ENCODE results near the gene KLHL35.

Gene KLHL35

DNA sequence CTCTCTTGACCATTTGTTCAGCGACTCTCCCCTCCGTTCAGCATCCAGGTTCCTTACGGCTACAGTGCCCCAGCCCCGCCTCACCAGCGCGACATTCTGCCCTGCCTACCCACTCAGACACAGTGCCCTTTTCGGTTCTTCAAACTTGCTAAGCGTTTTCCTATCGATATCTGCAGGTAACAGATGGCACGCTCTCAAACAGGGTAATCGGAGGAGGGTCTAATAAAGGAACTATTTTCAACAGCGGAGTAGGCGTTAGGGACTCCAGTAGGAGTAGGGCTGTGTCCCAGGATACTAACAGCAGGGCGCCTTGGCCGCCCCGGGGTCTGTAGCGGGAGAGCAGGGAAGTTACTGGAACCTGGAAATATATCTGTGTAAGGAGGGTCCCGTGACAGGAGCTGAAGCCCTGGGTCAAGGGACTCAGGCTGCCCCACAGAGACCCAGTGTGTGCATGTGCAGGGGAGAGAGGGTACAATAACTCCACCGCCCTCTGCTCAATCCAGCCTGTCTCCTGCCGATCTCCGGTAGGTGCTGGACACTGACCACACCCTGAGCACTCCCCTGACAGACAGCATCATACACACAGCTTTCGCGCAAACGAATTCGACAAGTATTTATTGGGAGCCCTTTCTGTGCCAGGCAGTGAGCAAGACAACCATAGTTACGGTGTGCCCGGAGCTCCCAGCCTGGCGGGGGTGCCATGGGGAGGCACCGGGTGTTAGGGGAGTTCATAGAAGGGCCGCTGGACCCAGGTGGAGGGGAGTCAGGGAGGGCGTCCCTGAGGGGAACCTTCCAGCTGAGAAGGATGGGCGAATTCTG, 2.1 kb downstream of the KLHL35 start:
- Mint-ChIP-seq H3K9me3 (peaks cover 11% of the 10 kb centered on the region), H3K4me3 (peak overlapping the region; percentile 82 to 89 (median 86)), H3K27ac (no peak overlapping the region), H3K4me1 (peaks cover 13% of the 10 kb centered on the region), H3K27me3 (ENCODE audit: low read depth) (peaks cover 76% of the 10 kb centered on the region), H3K36me3 (ENCODE audit: low read depth) (peaks cover 13% of the 10 kb centered on the region)
- TF ChIP-seq, protein P1, sequence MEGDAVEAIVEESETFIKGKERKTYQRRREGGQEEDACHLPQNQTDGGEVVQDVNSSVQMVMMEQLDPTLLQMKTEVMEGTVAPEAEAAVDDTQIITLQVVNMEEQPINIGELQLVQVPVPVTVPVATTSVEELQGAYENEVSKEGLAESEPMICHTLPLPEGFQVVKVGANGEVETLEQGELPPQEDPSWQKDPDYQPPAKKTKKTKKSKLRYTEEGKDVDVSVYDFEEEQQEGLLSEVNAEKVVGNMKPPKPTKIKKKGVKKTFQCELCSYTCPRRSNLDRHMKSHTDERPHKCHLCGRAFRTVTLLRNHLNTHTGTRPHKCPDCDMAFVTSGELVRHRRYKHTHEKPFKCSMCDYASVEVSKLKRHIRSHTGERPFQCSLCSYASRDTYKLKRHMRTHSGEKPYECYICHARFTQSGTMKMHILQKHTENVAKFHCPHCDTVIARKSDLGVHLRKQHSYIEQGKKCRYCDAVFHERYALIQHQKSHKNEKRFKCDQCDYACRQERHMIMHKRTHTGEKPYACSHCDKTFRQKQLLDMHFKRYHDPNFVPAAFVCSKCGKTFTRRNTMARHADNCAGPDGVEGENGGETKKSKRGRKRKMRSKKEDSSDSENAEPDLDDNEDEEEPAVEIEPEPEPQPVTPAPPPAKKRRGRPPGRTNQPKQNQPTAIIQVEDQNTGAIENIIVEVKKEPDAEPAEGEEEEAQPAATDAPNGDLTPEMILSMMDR (IDR thresholded peaks at IDR 0.05; ENCODE audit: unreplicated experiment in 3 of 3) = no peak

DNA sequence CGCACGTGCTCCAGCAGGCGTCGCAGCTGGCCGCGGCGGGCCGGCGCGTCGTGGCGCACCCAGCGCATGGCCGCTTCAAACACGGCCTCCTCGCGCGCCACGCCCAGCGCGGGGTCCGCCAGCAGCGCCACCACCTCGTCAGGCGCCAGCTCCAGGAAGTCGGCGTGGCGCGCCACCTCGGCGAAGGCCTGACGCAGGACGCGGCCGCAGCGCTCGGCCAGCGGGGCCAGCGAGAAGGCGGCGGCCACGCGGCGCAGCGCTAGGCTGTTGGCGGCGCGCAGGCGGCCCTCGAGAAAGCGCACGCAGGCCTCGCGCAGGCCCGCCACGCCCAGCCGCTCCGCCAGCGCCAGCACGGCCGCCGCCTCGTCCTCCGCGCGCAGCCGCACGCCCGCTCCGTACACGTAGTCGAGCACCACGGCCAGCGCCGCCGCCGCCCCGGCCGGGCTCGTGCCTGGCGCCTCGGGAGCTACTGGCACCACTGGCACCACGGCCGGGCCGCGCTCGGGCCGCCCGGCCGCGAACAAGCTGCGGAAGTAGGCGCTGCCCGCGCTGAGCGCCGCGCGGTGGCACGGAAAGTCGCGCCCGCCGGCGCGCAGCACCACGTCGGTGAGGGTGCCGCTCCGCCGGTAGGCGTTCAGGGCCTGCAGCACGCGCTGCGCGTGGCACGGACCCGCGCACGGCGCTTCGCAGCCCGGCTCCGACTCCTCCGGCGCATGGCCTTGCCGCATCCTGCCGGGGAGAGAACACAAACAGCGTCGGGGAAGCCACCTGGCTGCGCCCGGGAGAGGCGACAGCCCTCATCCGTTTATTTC, 2.9 kb downstream of the KLHL35 start:
- Mint-ChIP-seq H3K27ac (no peak overlapping the region), H3K4me1 (peaks cover 13% of the 10 kb centered on the region), H3K36me3 (ENCODE audit: low read depth) (peaks cover 13% of the 10 kb centered on the region), H3K27me3 (ENCODE audit: low read depth) (peaks cover 76% of the 10 kb centered on the region), H3K4me3 (peak overlapping the region; percentile 82 to 89 (median 86)), H3K9me3 (peaks cover 11% of the 10 kb centered on the region)
- TF ChIP-seq, protein P1 (IDR thresholded peaks at IDR 0.05; ENCODE audit: unreplicated experiment in 3 of 3) = no peak

DNA sequence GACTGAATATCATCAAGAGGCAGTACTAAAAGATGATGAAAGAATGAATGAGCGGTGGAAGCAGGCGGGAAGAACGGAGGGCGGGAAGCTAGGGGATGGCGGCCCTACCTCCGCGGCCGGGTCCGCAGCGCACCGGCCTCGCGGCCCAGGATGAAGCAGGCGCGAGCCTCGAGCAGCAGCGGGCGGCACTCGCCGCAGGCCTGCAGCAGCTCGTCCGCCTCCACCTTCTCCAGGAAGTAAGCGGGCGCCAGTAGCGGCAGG, 3.4 kb downstream of the KLHL35 start:
- peaks cover 11% of the 10 kb centered on the region for H3K9me3 Mint-ChIP-seq
- H3K36me3 Mint-ChIP-seq (ENCODE audit: low read depth) = peaks cover 13% of the 10 kb centered on the region
- peaks cover 76% of the 10 kb centered on the region for H3K27me3 Mint-ChIP-seq (ENCODE audit: low read depth)
- H3K4me3 Mint-ChIP-seq = peak overlapping the region; percentile 78 to 85 (median 81)
- peaks cover 13% of the 10 kb centered on the region for H3K4me1 Mint-ChIP-seq
- no peak overlapping the region for H3K27ac Mint-ChIP-seq
- TF ChIP-seq, protein P1 (IDR thresholded peaks at IDR 0.05; ENCODE audit: unreplicated experiment in 3 of 3) = no peak

DNA sequence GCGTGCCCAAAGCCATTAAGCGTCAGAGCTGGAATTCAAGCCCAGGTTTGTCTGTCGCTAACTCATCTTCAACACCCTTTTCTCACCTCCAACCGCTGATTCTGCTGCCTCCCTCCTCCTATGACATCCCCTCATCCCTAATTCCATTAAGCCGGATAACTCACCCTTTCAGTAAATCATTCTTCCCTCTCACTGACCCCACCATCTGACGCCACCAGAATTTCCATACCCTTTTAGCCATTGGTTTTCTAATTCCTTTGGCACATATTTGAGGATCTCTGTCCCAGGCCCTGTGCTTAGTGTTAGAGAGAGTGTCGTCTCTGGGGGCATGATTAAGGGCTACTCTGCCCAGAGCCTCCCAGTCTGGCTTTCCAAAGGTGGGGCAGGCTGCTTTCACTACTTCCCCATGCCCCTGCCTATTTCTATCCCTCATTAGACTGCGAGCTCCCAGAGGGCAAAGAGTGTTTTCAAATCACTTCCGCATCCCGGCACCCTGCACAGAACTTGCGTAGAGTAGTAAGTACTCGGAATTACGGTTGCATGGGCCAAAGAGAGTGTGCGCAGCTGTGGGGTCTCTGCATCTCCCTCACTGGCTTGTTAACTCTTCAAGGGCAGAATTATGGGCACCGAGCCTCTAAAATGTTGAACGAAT, 3.9 kb downstream of the KLHL35 start:
- Mint-ChIP-seq H3K27ac (no peak overlapping the region), H3K27me3 (ENCODE audit: low read depth) (peaks cover 72% of the 10 kb centered on the region), H3K9me3 (peaks cover 11% of the 10 kb centered on the region), H3K36me3 (ENCODE audit: low read depth) (peaks cover 13% of the 10 kb centered on the region), H3K4me1 (peaks cover 13% of the 10 kb centered on the region), H3K4me3 (peak overlapping the region; percentile 78 to 85 (median 81))
- TF ChIP-seq, protein P1 (IDR thresholded peaks at IDR 0.05; ENCODE audit: unreplicated experiment in 3 of 3) = no peak

DNA sequence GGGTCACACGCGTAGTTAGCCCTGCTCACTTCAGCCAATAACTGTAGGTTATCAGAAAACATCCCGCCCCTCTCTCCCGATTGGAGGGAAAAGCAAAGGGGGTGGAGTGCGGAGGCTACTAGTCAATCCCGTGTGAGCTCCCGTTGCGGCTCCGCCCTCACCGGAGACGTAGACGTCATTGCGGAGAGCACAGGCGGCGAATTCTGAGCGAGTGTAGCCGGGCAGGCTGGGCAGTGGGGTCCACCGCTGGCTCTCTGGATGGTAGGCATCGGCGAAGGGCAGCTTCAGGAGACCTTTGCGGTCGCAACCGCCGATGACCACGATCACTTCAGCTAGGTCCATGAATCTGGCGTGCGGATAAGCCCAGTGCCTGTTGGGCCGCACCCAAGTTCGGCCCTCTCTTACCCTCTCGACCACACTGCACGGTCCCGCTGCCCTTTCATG, 4.7 kb downstream of the KLHL35 start:
- TF ChIP-seq, protein P1 (IDR thresholded peaks at IDR 0.05; ENCODE audit: unreplicated experiment in 3 of 3) = no peak
- no peak overlapping the region for H3K27ac Mint-ChIP-seq
- H3K4me1 Mint-ChIP-seq = peaks cover 13% of the 10 kb centered on the region
- H3K36me3 Mint-ChIP-seq (ENCODE audit: low read depth) = peaks cover 13% of the 10 kb centered on the region
- H3K27me3 Mint-ChIP-seq (ENCODE audit: low read depth) = peaks cover 64% of the 10 kb centered on the region
- peaks cover 11% of the 10 kb centered on the region for H3K9me3 Mint-ChIP-seq
- peak overlapping the region in 2 of 3 experiments; percentile 9 to 40 for H3K4me3 Mint-ChIP-seq
